NCI-H1048 (cell line): ENCODE measurements around the gene PCDHA5.

ENCODE experiments used
- DNase-seq: peaks from one replicate; lab custom pipeline; 2025; lab: John Stamatoyannopoulos, UW

The PCDHA5 gene

GRCh38 chr5:140862441-140863295, 41.3 kb downstream of the PCDHA5 start:
- no peak for DNase-seq

GRCh38 chr5:140868721-140869554, 47.5 kb downstream of the PCDHA5 start, which contains the start of gene PCDHA11:
Gene PCDHA11 (plus strand): TSS chr5:140868957. CDS start chr5:140869104, 147 bp downstream.
- DNase-seq: no peak

- no peak for DNase-seq
Observed at GRCh38 chr5:140869555-140869886, 48.1 kb downstream of the PCDHA5 start.

DNA sequence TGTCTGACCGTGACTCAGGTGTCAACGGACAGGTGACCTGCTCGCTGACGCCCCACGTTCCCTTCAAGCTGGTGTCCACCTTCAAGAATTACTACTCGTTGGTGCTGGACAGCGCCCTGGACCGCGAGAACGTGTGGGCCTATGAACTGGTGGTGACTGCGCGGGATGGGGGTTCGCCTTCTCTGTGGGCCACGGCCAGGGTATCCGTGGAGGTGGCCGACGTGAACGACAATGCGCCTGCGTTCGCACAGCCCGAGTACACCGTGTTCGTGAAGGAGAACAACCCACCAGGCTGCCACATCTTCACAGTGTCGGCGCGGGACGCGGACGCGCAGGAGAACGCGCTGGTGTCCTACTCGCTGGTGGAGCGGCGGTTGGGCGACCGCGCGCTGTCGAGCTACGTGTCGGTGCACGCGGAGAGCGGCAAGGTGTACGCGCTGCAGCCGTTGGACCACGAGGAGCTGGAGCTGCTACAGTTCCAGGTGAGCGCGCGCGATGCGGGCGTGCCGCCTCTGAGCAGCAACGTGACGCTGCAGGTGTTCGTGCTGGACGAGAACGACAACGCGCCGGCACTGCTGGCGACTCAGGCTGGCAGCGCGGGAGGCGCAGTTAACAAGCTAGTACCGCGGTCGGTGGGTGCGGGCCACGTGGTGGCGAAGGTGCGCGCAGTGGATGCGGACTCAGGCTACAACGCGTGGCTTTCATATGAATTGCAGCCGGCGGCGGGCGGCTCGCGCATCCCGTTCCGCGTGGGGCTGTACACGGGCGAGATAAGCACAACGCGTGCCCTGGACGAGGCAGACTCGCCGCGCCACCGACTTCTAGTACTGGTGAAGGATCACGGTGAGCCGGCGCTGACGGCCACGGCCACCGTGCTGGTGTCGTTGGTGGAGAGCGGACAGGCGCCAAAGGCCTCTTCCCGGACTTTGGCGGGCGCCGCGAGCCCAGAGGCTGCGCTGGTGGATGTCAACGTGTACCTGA, 49.1 kb downstream of the PCDHA5 start:
- DNase-seq: no peak
